ENCODE data around the gene TREM2. TPM values are rescaled to one million over a fixed set of nuclear protein-coding genes. Genes with fewer than 3 reads are reported as not detected.
A peak's percentile ranks its signal among the peaks of the same experiment; 100 is the strongest.
"Not testable (repeated sequence)": the region's sequence is repeated elsewhere in the genome, so short reads cannot be mapped to it uniquely, and the experiment has no call there.

TREM2 gene
- 0.27 TPM in 1 of 2 replicates, not detected in the other for total RNA-seq (2014; rRNA removed; shearing (Covaris generic))

GRCh38 chr6:41162687-41163418, at the start of gene TREM2:
TSS of gene TREM2 (minus strand) at chr6:41163116. CDS start at chr6:41163082, 34 bp downstream.
- no peak for DNase-seq (ENCODE audit: low spot score)

GRCh38 chr6:41209547-41210320, 46.8 kb upstream of the TREM2 start:
- no peak for DNase-seq (ENCODE audit: low spot score)

GRCh38 chr6:41208439-41209106, 45.7 kb upstream of the TREM2 start:
- DNase-seq (ENCODE audit: low spot score), result no peak

- no peak for DNase-seq (ENCODE audit: low spot score)
Measured at GRCh38 chr6:41204156-41204555, 41.2 kb upstream of the TREM2 start.

DNA sequence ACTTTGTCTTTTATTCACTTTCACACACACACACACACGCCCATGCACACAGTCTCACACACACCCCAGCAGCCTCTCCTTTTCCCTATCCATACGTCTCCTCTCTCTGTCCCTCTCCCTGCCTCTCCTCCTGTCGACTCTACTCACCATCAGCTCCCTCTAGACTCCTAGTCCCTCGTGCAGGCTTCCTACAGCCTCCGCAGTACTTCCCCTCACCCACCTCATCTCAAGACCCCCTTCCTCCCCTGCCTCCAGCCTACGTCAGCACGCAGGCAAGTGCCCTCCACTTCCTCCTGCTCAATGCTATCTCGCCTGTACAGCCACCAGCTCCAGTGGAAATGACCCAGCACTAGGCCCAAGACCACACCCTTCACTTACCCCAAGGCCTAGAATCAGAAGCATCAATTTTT, 38.9 kb upstream of the TREM2 start:
- DNase-seq (ENCODE audit: low spot score), result no peak

DNA sequence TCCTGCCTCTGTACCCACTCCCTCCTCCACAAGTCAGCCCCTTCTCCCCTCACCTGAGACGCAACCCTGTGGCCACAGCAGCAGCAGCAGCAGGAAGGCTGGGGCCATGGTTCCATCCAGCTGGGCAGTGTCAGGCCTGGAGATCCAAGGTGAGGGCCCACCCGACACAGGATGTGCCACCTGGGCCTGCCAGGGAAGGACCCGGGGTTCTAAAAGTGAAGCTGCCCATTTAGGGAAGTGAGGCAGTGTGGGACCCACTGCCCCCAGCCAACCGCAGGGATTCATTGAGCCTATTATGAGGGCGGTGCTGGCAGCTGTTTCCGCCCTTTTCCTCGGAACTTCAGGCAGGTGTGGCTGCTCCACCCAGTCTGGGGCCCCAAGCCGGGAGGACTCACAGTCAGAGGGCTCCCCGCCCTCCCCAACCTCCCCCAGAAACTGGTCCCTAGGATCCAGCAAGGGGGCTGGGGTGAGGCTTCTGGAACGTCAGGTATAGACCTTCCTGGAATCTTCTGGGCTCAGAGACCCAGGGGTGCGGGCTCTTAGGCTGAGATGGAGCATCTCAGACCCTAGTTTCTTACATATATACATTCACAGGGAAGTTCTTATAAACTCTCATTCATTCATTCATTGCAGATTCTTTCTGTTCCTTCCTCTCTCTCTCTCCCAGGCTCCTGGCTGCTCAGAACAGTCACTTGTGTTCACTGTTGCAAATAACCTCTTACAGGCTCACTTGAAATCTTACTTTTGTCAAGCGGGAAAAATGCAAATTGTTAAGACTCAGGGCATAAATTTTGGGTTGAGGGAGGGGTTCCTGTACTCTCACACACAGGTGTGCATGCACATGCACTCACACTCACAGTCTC, 38.2 kb upstream of the TREM2 start, which contains the start of gene TREML2:
TSS of gene TREML2 (minus strand) at position 249 of the 863 bp plus-strand sequence. CDS start at position 108, 141 bp downstream.
- no peak for DNase-seq (ENCODE audit: low spot score)

DNA sequence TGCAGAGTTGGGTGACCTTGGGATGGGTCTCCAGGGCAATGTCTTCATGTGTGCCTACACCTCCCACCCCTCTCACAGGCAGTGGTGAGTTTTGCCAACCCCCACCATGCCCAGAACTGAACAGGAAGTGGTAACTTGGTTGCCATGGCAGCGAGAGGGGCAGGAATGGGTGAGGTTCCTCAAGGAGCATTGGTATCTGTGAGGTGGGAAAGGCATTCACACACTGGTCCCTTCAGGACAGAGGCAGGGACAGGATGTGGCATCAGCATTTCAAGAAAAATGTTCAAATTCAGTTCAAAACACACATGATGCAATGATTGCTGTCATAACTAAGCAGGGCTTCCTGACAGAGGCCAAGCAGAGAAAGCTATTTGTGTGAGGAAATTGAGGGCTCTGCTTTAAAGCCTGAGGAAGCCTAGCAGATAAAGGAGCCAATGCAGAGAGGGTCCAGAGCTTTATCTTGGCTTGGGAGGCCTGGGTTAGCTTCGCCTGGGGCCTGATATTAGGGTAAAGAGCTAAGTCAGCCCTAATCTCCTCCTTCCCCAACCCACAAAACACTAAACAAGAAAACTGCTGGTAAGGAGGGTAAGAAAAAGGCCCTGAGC, 37.5 kb upstream of the TREM2 start:
- DNase-seq (ENCODE audit: low spot score), result peak; percentile 87

DNA sequence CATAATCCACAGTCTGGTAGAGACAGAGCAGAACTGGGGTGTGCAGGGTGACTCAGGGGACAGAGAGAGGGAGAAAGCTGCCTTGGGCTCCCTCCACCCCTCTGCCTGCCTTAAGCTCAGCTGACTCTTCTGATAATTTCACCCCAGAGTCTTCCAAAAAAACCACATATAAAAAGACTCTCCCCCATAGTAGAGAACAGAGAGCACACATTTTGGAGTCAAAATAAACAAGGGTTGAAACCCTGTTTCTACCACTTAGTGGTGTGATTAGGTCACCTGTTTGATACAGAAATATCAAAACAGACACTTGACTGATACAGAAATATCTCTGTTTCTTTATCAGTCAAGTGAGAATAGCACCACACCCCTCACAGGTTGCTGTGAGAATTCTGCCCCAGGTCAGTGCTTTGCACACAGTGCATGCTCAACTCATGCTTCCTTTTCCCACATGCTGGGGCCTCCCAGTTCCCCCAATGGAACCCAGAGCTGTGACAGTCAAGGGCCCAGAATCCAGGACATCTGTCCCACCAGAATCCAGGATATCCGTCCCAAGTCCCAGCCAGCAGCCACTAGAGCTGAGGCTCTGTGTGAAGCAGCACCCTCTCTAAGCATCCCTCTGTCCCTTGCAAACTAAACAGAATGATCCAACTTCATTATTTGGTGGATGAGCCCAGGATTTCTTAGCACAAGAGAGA, 36.8 kb upstream of the TREM2 start:
- no peak for DNase-seq (ENCODE audit: low spot score)

- DNase-seq (ENCODE audit: low spot score), result no peak
Measured at GRCh38 chr6:41197234-41197633, 34.3 kb upstream of the TREM2 start.

DNA sequence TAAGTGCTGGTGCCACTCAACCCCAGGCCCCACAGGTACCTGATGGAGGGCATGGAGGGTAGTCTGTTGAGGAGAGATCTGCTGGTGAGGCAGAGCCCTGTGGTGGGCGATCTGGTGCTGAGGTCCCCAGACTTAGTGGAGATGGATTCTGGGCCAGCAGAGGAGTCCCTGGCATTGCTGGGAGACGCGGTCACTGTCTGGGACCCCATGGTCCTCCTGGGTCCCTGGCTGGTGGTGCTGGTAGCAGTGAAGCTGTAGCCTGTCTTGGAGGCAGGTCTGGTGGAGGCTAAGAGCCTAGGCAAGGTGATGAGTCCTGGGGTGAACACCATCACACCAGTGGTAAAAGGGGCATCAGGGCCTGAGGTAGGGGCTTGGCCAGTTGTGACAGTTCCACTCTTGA, 31.5 kb upstream of the TREM2 start:
- DNase-seq (ENCODE audit: low spot score), result no peak

- DNase-seq (ENCODE audit: low spot score), result no peak
Measured at GRCh38 chr6:41193884-41194283, 31.0 kb upstream of the TREM2 start.

- no peak for DNase-seq (ENCODE audit: low spot score)
Measured at GRCh38 chr6:41193171-41193734, 30.3 kb upstream of the TREM2 start.

DNA sequence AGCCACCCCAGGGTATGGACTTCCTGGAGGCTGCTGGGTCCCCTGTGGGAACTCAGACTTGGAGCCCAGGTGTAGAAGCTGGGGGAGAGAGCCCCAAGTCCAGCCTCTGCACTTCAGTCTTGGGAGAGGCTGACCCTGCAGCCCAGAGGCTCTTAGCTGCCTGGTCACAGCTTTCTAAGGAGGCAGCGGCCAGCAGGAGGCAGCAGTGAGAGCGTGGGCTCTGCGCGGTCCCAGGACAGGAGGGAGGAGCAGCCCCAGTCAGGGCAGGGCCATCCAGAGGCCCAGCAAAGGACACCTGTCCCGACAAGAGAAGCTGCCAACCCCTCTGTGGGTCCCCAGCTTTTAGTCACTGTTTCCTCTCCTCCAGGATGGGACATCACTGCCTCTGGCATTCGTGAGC, 28.7 kb upstream of the TREM2 start:
- no peak for DNase-seq (ENCODE audit: low spot score)

DNA sequence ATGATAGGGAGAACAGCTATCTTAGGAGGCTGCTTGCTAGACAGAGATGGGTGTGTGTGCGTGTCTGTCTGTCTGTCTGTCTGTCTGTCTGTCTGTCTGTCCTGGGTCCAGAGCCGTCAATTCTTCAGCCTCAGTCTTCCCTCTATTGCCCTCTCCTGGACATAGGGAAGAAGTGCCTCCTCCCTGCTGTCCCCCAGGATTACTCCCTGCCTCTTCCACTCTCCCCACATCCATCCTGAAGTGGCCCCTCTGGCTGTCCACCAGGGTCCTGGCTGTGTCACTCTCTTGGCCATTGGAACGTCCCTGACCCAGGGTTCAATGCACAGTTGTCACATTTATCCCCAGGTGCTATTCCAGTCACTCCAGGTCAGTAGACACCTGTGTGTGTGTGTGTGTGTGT, 27.9 kb upstream of the TREM2 start:
- no peak for DNase-seq (ENCODE audit: low spot score)

DNA sequence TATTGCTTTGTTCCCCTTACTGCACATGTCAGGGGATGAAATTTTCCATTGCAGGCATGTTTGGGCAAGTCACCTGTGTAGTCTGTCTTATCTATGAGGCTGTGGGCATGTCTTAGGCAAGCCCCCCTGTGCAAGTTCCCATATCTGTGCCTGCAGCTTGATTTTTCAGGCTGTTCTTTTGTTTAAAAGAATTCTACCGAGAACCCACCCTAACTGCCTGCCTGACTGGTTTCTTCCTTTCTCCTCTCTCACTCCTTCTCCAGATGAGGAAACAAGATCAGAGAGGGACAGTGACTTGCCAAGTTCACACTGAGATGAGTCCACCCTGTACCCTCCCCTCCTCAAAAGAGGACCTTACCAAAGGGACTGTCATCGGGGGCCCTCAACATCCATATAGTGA, 27.1 kb upstream of the TREM2 start:
- no peak for DNase-seq (ENCODE audit: low spot score)

DNA sequence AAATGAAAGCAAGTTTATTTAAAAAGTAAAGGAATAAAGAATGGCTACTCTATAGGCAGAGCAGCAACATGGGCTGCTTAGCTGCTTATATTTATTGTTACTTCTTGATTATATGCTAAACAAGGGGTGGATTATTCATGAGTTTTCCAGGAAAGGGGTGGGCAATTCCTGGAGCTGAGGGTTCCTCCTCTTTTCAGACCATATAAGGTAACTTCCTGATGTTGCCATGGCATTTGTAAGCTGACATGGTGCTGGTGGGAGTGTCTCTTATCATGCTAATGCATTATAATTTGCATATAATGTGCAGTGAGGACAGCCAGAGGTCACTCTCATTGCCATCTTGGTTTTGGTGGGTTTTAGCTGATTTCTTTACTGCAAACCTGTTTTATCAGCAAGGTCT, 26.1 kb upstream of the TREM2 start:
- DNase-seq (ENCODE audit: low spot score), result not testable (repeated sequence)

DNA sequence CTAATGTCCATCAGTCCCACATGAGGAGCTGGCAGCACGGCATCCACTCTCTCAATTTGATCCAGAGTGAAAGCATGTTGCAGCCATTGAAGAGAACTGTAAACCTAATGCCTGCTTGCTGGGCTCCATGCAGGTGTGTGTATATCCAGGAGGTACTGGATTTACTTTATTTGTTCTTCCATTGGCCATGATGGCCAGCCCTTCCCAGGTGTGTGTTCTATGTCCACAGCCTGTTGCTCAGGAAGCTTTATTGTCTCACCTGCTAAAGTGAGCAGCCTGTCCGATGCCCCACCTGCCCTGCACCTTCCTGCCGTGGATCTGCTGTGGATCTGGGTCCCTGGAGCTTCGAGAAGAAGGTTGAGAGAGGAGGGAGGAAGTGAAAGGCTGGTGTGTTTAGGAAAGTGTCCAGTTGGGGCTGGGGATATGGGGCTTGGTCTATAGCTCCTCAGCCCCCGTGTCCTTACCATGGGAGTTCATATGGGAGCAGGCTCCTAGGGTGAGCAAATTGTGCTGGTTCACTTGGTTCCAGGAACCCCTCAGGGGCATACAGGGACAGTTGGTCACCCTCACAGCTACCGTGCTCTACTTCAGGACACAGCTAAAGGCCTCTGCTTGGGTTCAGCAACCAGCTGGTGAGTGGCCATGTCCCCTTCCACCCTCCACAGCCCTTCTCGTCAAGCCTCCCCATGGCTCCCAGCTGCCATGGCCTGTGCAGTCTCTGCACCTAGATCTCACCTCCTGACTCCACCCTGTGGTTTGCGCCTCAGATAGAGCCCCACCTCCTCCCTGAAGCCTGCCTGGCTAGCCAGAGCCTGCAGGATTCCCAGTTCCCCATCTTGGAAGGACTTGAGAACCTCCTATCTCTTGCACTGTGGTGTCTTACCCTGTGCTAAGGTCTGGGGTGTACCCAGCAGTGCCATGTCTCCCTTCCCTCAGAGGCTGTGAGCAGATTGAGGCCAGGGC, 25.3 kb upstream of the TREM2 start:
- no peak for DNase-seq (ENCODE audit: low spot score)

DNA sequence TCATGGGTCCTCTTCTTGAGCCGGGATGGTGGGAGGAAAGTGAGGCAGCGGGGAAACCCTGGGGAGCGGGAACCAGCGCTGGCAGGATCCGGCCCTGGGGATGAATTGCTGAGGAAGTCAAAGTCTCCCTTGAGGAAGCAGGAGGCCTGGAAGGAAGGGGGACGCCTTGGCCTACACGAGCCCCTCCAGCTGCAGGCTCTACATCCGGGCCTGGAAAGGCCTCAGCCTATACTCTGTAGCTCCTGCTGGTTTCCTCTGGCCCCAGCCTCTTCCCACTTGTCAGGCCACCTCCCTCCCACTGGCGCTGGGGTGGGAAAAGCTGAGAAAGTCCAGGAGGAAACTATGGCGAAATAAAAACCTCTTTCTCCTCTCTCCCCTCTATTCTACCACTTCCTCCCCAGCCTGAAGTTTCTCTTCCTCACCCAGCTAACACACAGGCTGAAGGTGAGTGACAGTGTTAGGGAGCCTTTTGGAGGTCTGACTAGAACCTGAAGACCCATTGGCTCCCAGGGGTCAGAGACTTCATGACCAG, 23.2 kb upstream of the TREM2 start:
- no peak for DNase-seq (ENCODE audit: low spot score)

DNA sequence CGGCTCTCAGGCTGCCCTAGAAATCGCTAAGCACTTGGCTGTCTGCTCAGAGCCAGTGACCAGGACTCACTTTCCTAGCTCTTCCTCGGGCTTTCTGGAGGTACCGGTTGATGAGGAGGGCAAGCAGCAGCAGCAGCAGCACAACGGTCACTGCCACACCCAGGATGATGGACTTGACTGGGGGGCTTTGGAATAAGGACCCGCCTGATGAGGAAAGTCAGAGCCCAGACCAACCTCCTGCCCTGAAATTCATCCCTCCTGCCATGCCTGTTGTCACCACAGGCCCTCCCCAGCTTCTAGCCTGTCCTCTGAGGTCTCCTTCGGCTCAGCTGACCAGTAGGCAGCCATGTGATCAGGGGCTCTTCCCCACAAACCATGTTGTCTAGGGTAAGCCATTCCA, 21.8 kb upstream of the TREM2 start:
- DNase-seq (ENCODE audit: low spot score), result no peak
